T-helper 2 cell (primary cell): ENCODE results near the gene ACTBL2.
"Not testable (repeated sequence)": the region's sequence is repeated elsewhere in the genome, so short reads cannot be mapped to it uniquely, and the experiment has no call there.

Experiments used
- DNase-seq, 5 experiments: peaks; one replicate each; pipeline versions ENCODE4 v3.0.0 to v3.0.0-alpha.2; 2012 to 2022

Gene ACTBL2

DNA sequence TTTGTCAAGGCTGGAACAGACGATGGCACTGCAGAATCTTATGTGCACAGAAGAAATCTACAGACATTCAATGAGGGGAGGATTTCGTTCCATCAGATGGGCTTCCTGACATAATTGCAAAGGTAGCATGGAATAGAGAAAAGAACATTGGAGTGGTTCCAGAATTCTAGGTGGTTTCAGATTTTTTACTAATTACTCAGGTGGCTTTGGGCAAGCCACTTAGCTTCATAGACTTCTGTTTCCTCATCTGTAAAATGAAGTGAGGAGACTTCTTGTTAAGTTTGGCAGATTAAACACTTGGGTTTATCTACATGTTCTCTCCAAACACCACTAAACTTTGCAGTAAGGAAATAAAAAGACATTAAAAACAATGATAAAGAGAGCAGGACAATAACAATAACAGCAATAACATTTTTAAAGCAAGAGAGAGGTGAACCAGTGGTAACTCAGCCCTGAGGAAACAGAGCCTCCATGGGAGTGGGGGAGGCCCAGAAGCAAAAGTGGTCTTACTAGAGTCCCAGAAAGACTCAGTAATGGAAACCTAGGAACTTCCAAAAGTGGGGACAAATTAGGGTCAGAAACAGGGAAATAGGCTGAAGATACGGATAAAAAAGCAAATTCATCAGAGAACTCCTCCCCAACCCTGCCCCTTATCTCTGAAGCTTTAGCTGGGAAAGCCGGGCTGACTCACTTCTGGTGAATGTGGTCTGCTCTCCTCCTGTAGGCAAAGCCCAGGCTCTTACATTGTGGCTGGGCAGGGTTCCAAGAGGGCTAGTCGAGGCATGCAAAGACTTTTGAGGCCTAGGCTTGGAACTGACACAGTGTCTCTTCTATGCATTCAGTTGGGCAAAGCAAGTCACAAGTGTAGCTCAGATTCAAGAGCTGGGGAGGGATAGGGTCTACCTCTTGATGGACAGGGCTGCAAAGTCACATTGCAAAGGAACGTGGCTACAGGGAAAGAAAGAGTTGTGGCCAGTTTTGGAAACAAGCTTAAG, 11.8 kb upstream of the ACTBL2 start:
- peak in 2 of 5 experiments; percentile 8 to 83 for DNase-seq

DNA sequence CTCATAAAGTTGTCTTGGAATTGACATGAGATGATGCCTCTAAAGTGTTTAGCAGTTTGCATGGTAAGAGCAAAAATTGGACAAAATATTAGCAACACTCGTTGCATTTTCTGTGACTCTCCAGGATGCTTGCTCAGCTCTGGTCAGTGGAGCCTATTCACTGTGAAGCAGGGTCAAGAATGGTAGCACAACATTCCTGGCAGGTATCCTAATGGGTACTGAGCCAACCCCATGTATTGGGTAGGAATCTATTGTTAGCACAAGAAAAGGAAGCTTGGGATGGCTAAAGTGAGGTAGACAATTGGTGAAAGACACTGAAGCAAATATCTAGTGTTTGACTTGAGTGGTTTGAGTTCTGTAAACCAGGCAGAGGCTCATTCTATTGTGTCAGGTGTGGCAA, 10.4 kb upstream of the ACTBL2 start:
- no peak for DNase-seq

DNA sequence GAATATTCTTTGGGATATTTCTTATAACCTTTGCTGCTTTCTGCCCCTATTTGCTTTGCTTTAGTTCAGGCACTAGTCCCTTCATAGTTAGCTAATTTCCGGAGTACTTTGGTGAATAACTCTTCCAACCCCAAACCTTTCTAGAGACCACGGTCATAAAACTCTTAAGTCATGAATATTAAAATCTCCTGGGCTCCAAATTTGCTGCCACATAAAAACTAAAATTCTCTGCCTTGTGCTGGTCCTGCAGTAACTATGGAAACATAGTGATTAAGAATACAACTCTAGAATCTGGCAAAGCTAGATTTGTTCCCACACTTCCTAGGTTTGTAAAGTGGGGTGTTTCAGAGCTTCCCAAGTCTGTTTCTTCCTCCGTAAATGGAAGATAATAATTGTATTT, 10.0 kb upstream of the ACTBL2 start:
- DNase-seq = no peak

GRCh38 chr5:57491369-57491965, 8.9 kb upstream of the ACTBL2 start:
- no peak for DNase-seq

DNA sequence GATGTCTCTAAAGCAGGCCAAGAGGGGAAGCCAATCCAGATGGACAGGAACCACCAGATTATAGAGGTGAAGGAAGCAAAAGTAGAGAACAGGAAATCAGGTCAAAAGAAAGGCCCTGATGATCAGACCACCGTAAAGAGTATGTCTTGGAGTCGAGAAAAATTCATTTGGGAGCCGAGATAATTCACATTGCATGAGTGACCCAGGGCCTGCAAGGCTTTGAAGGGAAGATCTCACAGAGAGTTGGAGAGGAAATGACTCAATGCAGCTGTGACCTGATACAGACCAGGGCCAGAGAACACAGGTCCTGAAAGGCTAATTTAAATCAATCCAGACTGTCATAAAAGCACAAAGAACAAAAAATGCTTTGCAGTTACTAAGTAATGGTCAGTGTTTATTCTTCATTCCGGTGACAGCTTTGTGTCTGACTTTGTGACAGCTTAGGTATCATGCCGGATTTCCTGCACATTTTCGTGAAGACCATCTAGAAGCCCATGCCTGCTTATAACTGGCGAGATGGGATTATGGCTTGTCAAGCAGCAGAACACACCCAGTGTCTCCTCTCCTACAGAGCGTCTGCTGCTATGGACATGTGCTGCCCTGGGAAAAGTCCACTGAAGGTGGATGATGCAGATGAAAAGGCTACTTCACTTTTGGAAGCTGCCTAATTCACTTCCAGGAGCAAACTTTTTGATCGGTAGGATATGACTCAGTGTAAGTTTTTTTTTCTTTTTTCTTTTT, 5.8 kb upstream of the ACTBL2 start:
- DNase-seq = no peak

DNA sequence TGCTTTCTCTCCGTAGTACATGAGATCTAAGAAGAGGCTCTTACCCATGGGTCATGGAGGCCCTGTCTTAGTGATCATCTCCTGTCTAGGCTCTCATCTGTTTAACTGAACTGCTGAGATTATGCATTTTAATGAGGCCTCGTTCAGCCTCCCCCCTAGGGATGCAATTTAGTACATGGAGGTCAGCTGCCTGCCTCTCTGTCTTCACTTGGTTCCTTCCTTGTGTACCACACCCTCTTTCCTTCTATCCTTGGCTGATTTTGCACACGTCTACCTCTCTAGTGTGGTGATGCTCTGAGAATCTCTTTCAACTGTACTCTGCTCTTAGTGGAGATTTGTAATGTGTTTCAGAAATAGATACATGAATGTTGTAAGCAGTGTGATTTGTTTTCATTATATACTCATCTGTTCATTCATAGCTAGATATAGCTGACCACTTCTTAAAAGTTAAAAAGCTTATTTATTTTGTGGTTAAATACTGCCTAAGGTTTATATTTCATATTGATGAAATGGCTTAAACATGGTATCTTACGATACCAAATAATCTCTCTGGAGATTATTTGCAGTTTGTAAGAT, 3.5 kb upstream of the ACTBL2 start:
- DNase-seq = no peak

DNA sequence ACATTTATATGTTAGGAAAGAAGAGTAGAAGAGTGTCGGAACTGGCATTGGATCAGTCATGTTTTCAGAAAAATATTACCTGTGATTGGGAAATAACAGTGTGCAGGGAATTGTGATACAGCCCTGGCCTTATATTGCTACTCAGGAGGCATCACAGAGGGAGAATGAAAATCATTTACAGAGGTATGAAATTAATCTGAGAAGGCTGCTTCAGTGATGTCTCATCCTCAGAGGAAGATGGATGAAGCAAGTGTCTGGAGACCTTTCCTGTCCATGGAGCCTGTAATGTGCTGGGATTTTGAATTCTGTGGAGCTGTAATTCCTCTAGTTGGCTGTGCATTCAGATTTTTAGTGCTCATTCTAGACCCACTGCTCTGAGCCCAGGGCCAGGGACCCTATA, 3.8 kb downstream of the ACTBL2 start:
- DNase-seq = no peak

GRCh38 chr5:57476601-57477056, 6.0 kb downstream of the ACTBL2 start:
- DNase-seq = no peak

GRCh38 chr5:57470339-57470738, 12.3 kb downstream of the ACTBL2 start:
- DNase-seq = no peak

DNA sequence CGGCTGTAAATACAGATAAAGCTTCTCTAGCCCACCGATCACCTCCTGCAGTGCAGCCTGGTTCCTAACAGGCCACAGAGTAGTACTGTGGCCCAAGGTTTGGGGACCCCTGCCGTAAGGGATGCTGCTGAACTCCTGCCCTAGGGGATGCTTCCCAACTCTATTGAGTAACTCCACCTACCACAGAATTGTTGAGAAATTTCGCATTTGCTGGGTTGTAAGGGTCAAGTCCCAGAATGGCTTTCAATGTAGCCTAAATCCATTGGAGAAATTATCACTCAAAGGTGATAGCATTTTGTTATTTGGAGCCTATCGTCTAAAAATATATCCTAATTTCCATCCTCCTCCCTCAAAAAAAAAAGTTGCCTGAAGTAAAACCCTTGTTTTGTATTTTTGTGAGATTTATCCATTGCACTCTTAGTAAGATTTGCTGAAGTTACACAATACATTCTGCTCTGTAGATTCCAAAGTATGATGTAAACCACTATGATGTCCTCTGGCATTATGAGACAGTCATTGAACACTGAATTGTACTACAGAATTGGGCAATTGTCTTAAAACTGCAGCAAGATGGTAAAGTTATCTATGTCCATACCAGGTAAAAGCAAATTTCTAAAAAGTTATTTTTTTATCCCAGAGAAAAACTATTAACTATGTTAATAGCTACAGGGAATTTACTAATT, 14.0 kb downstream of the ACTBL2 start:
- no peak for DNase-seq

GRCh38 chr5:57466544-57466943, 16.1 kb downstream of the ACTBL2 start:
- DNase-seq = no peak

- DNase-seq = not testable (repeated sequence)
Measured at GRCh38 chr5:57460056-57460455, 22.6 kb downstream of the ACTBL2 start.

DNA sequence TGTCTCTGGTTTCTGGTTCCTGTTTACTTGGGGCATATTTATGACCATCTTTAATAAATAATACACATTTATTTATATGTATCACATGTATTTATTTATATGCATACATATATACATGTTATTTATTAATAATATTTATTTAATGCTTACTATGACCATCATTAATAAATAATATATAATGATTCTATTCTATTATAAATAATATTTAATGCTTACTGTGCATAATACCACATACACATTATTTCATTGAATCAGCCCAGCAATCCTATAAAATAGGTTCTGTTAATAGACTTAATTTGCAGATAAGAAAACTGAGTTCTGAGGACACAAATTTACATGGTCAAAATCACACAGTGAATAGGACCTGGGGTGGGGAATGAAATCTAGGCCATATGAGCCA, 24.2 kb downstream of the ACTBL2 start:
- DNase-seq = no peak

DNA sequence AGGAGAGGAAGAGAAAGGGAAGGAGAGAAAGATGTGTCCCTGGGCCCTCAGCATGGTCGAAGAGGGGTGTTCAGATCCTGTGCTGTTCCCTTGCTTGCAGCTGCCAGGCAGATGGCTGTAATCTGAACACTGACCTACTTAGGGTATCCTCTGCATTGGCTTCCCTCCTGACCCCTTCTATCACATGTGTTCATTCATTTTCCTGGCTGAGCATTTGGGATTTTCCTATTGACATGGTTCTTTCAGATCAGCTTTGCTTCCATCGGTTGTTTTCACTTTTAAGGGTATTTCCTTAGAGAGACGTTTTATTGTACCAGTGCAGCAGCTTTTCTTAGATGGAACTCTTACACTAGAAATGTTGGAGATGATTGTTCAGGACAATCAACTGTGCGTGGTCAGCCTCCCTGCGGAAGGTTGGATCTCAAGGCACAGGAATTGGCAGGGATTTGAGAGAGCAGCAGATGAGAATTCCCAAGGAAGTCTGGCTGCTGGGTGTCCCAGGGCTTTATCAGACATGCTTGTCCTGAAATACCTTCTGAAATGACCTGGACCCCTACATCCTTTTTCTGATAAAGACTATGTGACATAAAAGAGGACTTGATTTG, 26.0 kb downstream of the ACTBL2 start:
- no peak for DNase-seq

GRCh38 chr5:57455511-57456455, 26.8 kb downstream of the ACTBL2 start:
- no peak for DNase-seq

DNA sequence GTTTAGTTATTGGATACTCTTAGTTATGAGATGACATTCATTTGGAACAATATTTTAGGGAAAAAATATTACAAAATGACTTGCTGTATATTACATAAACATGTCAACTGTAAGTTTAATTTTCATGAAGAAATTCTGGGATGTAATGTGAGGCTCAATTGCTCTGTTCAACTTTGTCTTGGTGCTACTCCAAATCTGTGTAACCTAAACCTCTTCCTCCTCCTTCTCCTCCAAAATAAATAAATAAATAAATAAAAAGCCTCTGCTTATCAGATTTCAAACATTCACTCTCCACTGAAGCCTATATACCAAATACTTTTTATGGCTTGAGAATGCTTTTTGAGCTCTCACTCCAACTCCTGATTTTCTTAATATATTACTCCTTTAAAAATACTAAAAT, 27.7 kb downstream of the ACTBL2 start:
- no peak for DNase-seq

GRCh38 chr5:57453728-57454127, 28.9 kb downstream of the ACTBL2 start:
- no peak for DNase-seq

DNA sequence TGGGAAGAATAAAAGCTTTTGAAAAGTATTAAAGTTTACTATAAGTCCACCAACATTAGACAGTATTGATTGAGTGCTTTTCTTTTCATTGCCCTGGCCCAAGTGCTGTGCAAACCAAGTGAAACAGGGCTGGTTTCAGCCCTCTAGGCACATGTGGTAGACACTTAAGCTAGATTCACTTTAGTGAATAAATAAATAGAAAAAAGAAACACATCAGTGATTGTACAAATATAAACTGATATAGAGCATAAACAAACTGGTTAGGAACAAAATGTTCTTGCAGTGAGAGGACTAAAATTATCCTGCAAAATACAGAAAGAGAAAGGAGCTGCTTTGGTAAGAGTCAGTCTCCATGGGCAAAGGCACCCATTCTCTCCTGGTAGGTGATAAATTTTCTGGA, 29.7 kb downstream of the ACTBL2 start:
- DNase-seq = no peak

GRCh38 chr5:57450991-57451876, 31.4 kb downstream of the ACTBL2 start:
- peak in 1 of 5 experiments; percentile 45 for DNase-seq

DNA sequence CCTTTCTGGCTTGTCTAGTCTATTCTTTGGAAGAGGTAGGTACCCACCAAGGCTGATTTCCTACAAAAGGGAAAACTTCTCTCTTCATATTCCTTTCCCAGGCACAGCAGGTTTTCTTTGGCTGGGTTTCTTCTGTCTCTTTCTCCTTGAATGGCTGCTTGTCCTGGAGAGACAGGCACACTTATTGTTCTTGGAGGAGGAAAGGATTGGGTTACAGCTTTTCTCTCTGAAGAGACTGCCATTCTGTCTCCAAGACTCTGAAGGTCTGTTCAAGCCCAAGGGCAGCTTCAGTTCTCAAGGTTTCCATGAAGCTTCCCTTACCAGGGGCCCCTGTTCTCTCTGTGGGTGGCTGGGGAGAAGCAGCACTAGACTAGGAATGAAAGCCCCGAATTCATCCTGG, 33.9 kb downstream of the ACTBL2 start:
- DNase-seq = no peak
